HG03521 (cell line): ENCODE measurements around the gene BLCAP.
"Not testable (repeated sequence)": the region's sequence is repeated elsewhere in the genome, so short reads cannot be mapped to it uniquely, and the experiment has no call there.

ENCODE experiments used
- ATAC-seq: cut with Tn5 transposase; IDR thresholded peaks from one replicate; pipeline ENCODE4 v1.9.1; 2021; ENCODE audit warnings: mild to moderate bottlenecking, moderate library complexity; ENCODE audit not compliant: unreplicated experiment

The BLCAP gene

GRCh38 chr20:37558306-37558705 lies 30.6 kb upstream of the BLCAP start:
- ATAC-seq, result no peak

GRCh38 chr20:37556538-37556937 lies 28.9 kb upstream of the BLCAP start:
- ATAC-seq, result no peak

GRCh38 chr20:37554721-37555298 lies 27.1 kb upstream of the BLCAP start:
- ATAC-seq, result not testable (repeated sequence)

GRCh38 chr20:37552415-37552814 lies 24.7 kb upstream of the BLCAP start:
- no peak for ATAC-seq

GRCh38 chr20:37551660-37552059 lies 24.0 kb upstream of the BLCAP start:
- not testable (repeated sequence) for ATAC-seq

- ATAC-seq, result not testable (repeated sequence)
Observed at GRCh38 chr20:37550101-37550920, 22.6 kb upstream of the BLCAP start.

- ATAC-seq, result no peak
Observed at GRCh38 chr20:37547912-37548311, 20.2 kb upstream of the BLCAP start.

GRCh38 chr20:37545516-37545915 lies 17.8 kb upstream of the BLCAP start:
- no peak for ATAC-seq

GRCh38 chr20:37544386-37544785 lies 16.7 kb upstream of the BLCAP start:
- no peak for ATAC-seq

GRCh38 chr20:37543828-37544227 lies 16.2 kb upstream of the BLCAP start:
- ATAC-seq, result no peak

GRCh38 chr20:37542281-37542680 lies 14.6 kb upstream of the BLCAP start:
- no peak for ATAC-seq

GRCh38 chr20:37541326-37541725 lies 13.7 kb upstream of the BLCAP start:
- ATAC-seq, result no peak

GRCh38 chr20:37540838-37541237 lies 13.2 kb upstream of the BLCAP start:
- not testable (repeated sequence) for ATAC-seq

- no peak for ATAC-seq
Observed at GRCh38 chr20:37540001-37540400, 12.3 kb upstream of the BLCAP start.

GRCh38 chr20:37539424-37539823 lies 11.7 kb upstream of the BLCAP start:
- no peak for ATAC-seq

GRCh38 chr20:37538003-37538402 lies 10.3 kb upstream of the BLCAP start:
- no peak for ATAC-seq

- no peak for ATAC-seq
Observed at GRCh38 chr20:37537505-37537904, 9.8 kb upstream of the BLCAP start.

GRCh38 chr20:37535443-37536132 lies 7.9 kb upstream of the BLCAP start:
- no peak for ATAC-seq

- peak; percentile 52 for ATAC-seq
Observed at GRCh38 chr20:37534401-37535157, 6.9 kb upstream of the BLCAP start.

GRCh38 chr20:37533154-37533715 lies 5.6 kb upstream of the BLCAP start:
- ATAC-seq, result no peak

GRCh38 chr20:37531856-37532255 lies 4.2 kb upstream of the BLCAP start:
- no peak for ATAC-seq
